IMR-90 (cell line): ENCODE data around the gene YTHDC2. TPM values are rescaled to one million over a fixed set of nuclear protein-coding genes. Genes with fewer than 3 reads are reported as not detected.

Source experiments
- ATAC-seq: fragments of 200-7000 bp; cut with Tn5 transposase; 2 replicates; pipeline ENCODE4 v1.9.1; 2020; ENCODE audit warnings: low read depth, mild to moderate bottlenecking, moderate library complexity
- BruUV-seq: library from RNA; stranded (reverse); fragments of 400-500 nt; replicated peaks from 2 replicates; lab custom pipeline; 2021; lab: Mats Ljungman, UMichigan
- CTCF ChIA-PET: fragments of 300-600 bp; formaldehyde crosslinking; extraction: SDS; loops from one replicate; lab custom pipeline; 2021; ENCODE audit warnings: antibody characterized with exemption; lab: Yijun Ruan, JAX
- POLR2A ChIA-PET: fragments of 300-600 bp; sonication (Branson Sonifier 250); formaldehyde crosslinking; loops from one replicate; lab custom pipeline; 2022; ENCODE audit warnings: antibody characterized with exemption; ENCODE audit not compliant: unreplicated experiment; lab: Charles Lee
- DNase-seq: peaks from one replicate; pipeline ENCODE4 v3.0.0; 2013
- H2AFZ ChIP-seq: replicated peaks from 2 replicates; pipeline ENCODE3; 2013; ENCODE audit warnings: low read length, mild to moderate bottlenecking; ENCODE audit not compliant: poor library complexity
- H2AK5ac ChIP-seq: 2 replicates; pipeline ENCODE4 v1.6.1; 2013; ENCODE audit warnings: low read depth, low read length, inconsistent platforms
- H2AK9ac ChIP-seq: replicated peaks from 2 replicates; pipeline ENCODE3; 2013; ENCODE audit warnings: mild to moderate bottlenecking, low read depth, low read length, moderate library complexity; ENCODE audit not compliant: poor library complexity
- H2BK120ac ChIP-seq: 2 replicates; pipeline ENCODE4 v1.6.1; 2013; ENCODE audit warnings: low read depth, low read length, inconsistent platforms
- H2BK15ac ChIP-seq: 3 replicates; pipeline ENCODE4 v1.6.1; 2013; ENCODE audit warnings: low read depth, low read length, inconsistent platforms
- H2BK20ac ChIP-seq: 2 replicates; pipeline ENCODE4 v1.6.1; 2013; ENCODE audit warnings: low read depth, mild to moderate bottlenecking, inconsistent platforms, low read length, moderate library complexity
- H2BK5ac ChIP-seq: 2 replicates; pipeline ENCODE4 v1.6.1; 2013; ENCODE audit warnings: mild to moderate bottlenecking, low read depth, low read length, inconsistent platforms; ENCODE audit not compliant: poor library complexity, severe bottlenecking
- H3K14ac ChIP-seq: replicated peaks from 2 replicates; pipeline ENCODE4 v1.6.1; 2013; ENCODE audit warnings: low read depth, low read length, inconsistent platforms
- H3K18ac ChIP-seq: 2 replicates; pipeline ENCODE4 v1.6.1; 2013; ENCODE audit warnings: low read depth, low read length, control low read depth
- H3K23ac ChIP-seq: 2 replicates; pipeline ENCODE4 v1.6.1; 2013; ENCODE audit warnings: low read depth, low read length, inconsistent platforms
- H3K27ac ChIP-seq: 2 replicates; pipeline ENCODE4 v1.5.1; 2013; ENCODE audit warnings: mild to moderate bottlenecking, control low read depth, low read length; ENCODE audit not compliant: insufficient read depth
- H3K27me3 ChIP-seq: 2 replicates; pipeline ENCODE4 v1.6.1; 2013; ENCODE audit warnings: low read length; ENCODE audit not compliant: control insufficient read depth, insufficient read depth
- H3K36me3 ChIP-seq: 2 replicates; pipeline ENCODE4 v1.6.1; 2013; ENCODE audit warnings: low read length, mixed read lengths; ENCODE audit not compliant: control insufficient read depth, insufficient read depth
- H3K4ac ChIP-seq: 2 replicates; pipeline ENCODE4 v1.6.1; 2013; ENCODE audit warnings: low read depth, low read length, inconsistent platforms
- H3K4me1 ChIP-seq: 2 replicates; pipeline ENCODE4 v1.6.1; 2013; ENCODE audit warnings: low read length, mixed read lengths; ENCODE audit not compliant: control insufficient read depth, insufficient read depth
- H3K4me2 ChIP-seq: 2 replicates; pipeline ENCODE4 v1.6.1; 2013; ENCODE audit warnings: low read depth, mild to moderate bottlenecking, control low read depth, low read length, moderate library complexity
- H3K4me3 ChIP-seq: 2 replicates; pipeline ENCODE4 v1.5.1; 2013; ENCODE audit warnings: low read depth, mild to moderate bottlenecking, control low read depth, low read length, moderate library complexity; ENCODE audit not compliant: insufficient read depth
- H3K56ac ChIP-seq: 2 replicates; pipeline ENCODE4 v1.6.1; 2013; ENCODE audit warnings: low read length, inconsistent platforms; ENCODE audit not compliant: insufficient read depth; ENCODE audit errors: extremely low read depth
- H3K79me1 ChIP-seq, 2 experiments: 2 replicates each; pipeline ENCODE4 v1.6.1; 2013; ENCODE audit warnings: low read length in 2 of 2, inconsistent platforms in 1 of 2, low read depth in 1 of 2
- H3K9ac ChIP-seq: 2 replicates; pipeline ENCODE4 v1.6.1; 2013; ENCODE audit warnings: low read depth, low read length, control low read depth
- H3K9me1 ChIP-seq: 2 replicates; pipeline ENCODE4 v1.6.1; 2013; ENCODE audit warnings: low read length, inconsistent platforms; ENCODE audit not compliant: insufficient read depth
- H3K9me3 ChIP-seq: 2 replicates; pipeline ENCODE4 v1.6.1; 2013; ENCODE audit warnings: low read length; ENCODE audit not compliant: control insufficient read depth, insufficient read depth
- H4K20me1 ChIP-seq: 2 replicates; pipeline ENCODE4 v1.6.1; 2013; ENCODE audit warnings: low read length, inconsistent platforms; ENCODE audit not compliant: insufficient read depth
- H4K5ac ChIP-seq: 2 replicates; pipeline ENCODE4 v1.6.1; 2013; ENCODE audit warnings: mild to moderate bottlenecking, low read depth, low read length, control low read depth
- H4K8ac ChIP-seq, 2 experiments: 2 replicates each; pipeline ENCODE4 v1.6.1; 2013; ENCODE audit warnings: low read depth in 2 of 2, low read length in 2 of 2, control low read depth in 1 of 2, inconsistent platforms in 1 of 2
- H4K91ac ChIP-seq: 2 replicates; pipeline ENCODE4 v1.6.1; 2013; ENCODE audit warnings: low read depth, low read length, inconsistent platforms; ENCODE audit not compliant: insufficient read depth
- BHLHE40 ChIP-seq: fragments of 150-350 bp; IDR thresholded peaks from 2 replicates; pipeline ENCODE4 v1.6.1; 2016; ENCODE audit warnings: mild to moderate bottlenecking, low read depth, low read length
- CEBPB ChIP-seq: IDR thresholded peaks from 2 replicates; pipeline ENCODE4 v1.6.1; 2012; ENCODE audit warnings: low read depth, low read length, improper control_type of control experiment
- FOS ChIP-seq: fragments of 150-350 bp; IDR thresholded peaks from 2 replicates; pipeline ENCODE4 v1.6.1; 2016; ENCODE audit warnings: low read depth, low read length
- MAFK ChIP-seq: IDR thresholded peaks from 2 replicates; pipeline ENCODE4 v1.6.1; 2012; ENCODE audit warnings: low read depth, low read length, improper control_type of control experiment
- MAZ ChIP-seq: IDR thresholded peaks from 2 replicates; pipeline ENCODE4 v1.6.1; 2012; ENCODE audit warnings: low read depth, mild to moderate bottlenecking, low read length, improper control_type of control experiment, moderate library complexity, borderline replicate concordance
- MXI1 ChIP-seq: IDR thresholded peaks from 2 replicates; pipeline ENCODE4 v1.6.1; 2012; ENCODE audit warnings: low read depth, mild to moderate bottlenecking, low read length, moderate library complexity, borderline replicate concordance
- RAD21 ChIP-seq: IDR thresholded peaks from 2 replicates; pipeline ENCODE4 v1.6.1; 2012; ENCODE audit warnings: low read length, improper control_type of control experiment
- RCOR1 ChIP-seq: IDR thresholded peaks from 2 replicates; pipeline ENCODE4 v1.6.1; 2012; ENCODE audit warnings: mild to moderate bottlenecking, low read length, improper control_type of control experiment; ENCODE audit not compliant: insufficient replicate concordance
- RFX5 ChIP-seq: IDR thresholded peaks from 2 replicates; pipeline ENCODE4 v1.8.0; 2012; ENCODE audit warnings: low read depth, mild to moderate bottlenecking, low read length, moderate library complexity
- WGBS, 2 experiments: methylation state at CpG; one replicate each; pipeline versions ENCODE4 v1.1.5 to v1.1.7; 2013; ENCODE audit warnings: missing lambda C conversion rate in 2 of 2; ENCODE audit not compliant: insufficient read length in 1 of 2; ENCODE audit errors: extremely low coverage in 2 of 2; 5-methylcytosine and 5-hydroxymethylcytosine counted together
- dilution Hi-C: fragments of 300-500 bp; cut with HindIII; formaldehyde crosslinking; loops from one replicate; pipeline ENCODE4 v1.14.3; 2018; ENCODE audit warnings: low sequenced_read_pairs; ENCODE audit not compliant: unreplicated experiment
- in situ Hi-C: fragments of 300-500 bp; cut with MboI; formaldehyde crosslinking; loops from 3 replicates; pipeline ENCODE4 v1.14.3; 2019; ENCODE audit warnings: low sequenced_read_pairs, inconsistent platforms, mixed read lengths
- intact Hi-C: fragments of 100-400 bp; cut with micrococcal nuclease; formaldehyde crosslinking; loops from 2 replicates; pipeline ENCODE4 v1.10.0; 2022
- polyA plus RNA-seq, 3 experiments: library from polyadenylated mRNA; depleted of rRNA; stranded (reverse); fragments of >200 nt; gene quantifications; 2 replicates each; pipeline ENCODE4 v1.2.3, GENCODE V29; 2012; ENCODE audit warnings: low replicate concordance in 1 of 3
- total RNA-seq: library from RNA; depleted of rRNA; stranded (reverse); fragments of >200 nt; gene quantifications from 2 replicates; pipeline ENCODE4 v1.2.3, GENCODE V29; 2012
- TF ChIP-seq, protein P1 (sequence below): conservative IDR thresholded peaks from 2 replicates; pipeline ENCODE4 v1.5.1; 2012; ENCODE audit warnings: mild to moderate bottlenecking, low read depth, low read length, improper control_type of control experiment

The YTHDC2 gene
- total and polyA plus RNA-seq, 2 of the 4 experiments (the other 2 are of a cell fraction), result 6.5 to 13.4 TPM

DNA sequence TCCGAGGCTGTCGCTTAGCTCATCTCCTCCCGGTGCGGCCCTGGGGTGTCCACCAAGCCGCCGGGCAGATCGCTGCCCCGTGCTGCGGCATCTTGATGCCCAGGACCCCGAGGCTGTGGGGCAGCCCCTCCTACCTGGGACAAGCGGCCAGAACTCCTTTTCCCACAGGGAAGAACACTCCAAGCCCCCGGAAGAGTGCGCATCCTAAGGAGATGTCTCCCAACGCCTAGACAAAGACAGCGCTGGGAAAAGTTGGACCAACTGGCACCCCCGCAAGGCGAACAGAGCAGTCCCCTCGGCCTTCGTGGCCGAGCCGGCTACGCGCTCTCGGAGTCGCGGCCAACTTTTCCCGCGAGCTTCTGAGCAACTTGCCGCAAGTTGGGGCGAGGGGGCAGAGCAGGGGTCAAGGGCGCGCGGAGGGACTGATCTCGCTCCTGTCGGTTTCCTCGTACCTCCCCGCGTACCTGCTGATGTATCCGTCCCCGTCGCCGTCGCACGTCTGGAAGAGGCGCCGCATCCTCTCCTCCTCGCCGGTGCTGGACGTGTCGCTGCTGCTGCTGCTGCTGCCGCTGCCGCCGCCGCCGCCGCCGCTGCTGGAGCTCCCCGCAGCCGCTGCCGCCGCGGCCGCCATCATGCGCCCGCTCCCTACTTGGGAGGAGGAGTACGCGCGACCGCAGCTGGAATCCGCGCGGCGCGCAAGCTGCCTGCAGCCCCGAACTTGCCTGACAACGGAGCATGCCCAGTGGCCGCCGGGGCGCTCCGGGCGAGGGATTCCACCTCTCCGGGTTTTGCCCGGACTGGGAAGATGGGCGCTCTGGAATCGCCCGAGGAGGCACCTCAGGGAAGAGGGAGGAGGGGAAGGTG lies 25.5 kb upstream of the YTHDC2 start, which contains the start of gene MCC:
Gene MCC (minus strand): TSS at position 673 of the 864 bp plus-strand sequence.
- intact Hi-C loops (loop anchor here (2.0 kb wide), 1 partner anchor 105 kb away; no protein-coding TSS in a partner anchor), in situ Hi-C loops (no loop called here), dilution Hi-C loops (no loop called here)
- peak; percentile 93 for DNase-seq
- TF ChIP-seq, protein P1, sequence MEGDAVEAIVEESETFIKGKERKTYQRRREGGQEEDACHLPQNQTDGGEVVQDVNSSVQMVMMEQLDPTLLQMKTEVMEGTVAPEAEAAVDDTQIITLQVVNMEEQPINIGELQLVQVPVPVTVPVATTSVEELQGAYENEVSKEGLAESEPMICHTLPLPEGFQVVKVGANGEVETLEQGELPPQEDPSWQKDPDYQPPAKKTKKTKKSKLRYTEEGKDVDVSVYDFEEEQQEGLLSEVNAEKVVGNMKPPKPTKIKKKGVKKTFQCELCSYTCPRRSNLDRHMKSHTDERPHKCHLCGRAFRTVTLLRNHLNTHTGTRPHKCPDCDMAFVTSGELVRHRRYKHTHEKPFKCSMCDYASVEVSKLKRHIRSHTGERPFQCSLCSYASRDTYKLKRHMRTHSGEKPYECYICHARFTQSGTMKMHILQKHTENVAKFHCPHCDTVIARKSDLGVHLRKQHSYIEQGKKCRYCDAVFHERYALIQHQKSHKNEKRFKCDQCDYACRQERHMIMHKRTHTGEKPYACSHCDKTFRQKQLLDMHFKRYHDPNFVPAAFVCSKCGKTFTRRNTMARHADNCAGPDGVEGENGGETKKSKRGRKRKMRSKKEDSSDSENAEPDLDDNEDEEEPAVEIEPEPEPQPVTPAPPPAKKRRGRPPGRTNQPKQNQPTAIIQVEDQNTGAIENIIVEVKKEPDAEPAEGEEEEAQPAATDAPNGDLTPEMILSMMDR, result no peak
- peak; percentile 19; the same call in 1 of the 2 replicates for TF ChIP-seq BHLHE40
- no peak for TF ChIP-seq RCOR1
- peak; percentile 57; the same call in 1 of the 2 replicates for TF ChIP-seq MAZ
- no peak for TF ChIP-seq CEBPB
- 0 out of 2 replicates have a peak, but pooled peaks have one; percentile 44 for TF ChIP-seq RFX5
- no peak for TF ChIP-seq RAD21
- no peak for TF ChIP-seq FOS
- TF ChIP-seq MXI1, result 0 out of 2 replicates have a peak, but pooled peaks have one; percentile 42
- TF ChIP-seq MAFK, result no peak
- Histone ChIP-seq H3K27me3 (no peaks in the 10 kb centered on the region), H3K79me1 (peaks cover 0 to 11% of the 10 kb centered on the region in 2 experiments; a peak in 1 of 4 replicates), H2BK15ac (peak within 1 kb of the TSS; percentile 94; the same call in 2 of the 3 replicates), H2BK20ac (peak within 1 kb of the TSS; percentile 77), H3K4ac (peak within 1 kb of the TSS; percentile 85), H2AK9ac (peak within 1 kb of the TSS; percentile 89), H3K14ac (peak within 1 kb of the TSS; percentile 82), H4K20me1 (no peaks in the 10 kb centered on the region), H4K5ac (peak within 1 kb of the TSS; percentile 97), H3K9ac (peak within 1 kb of the TSS; percentile 86), H3K23ac (peak within 1 kb of the TSS; percentile 89), H4K8ac (peak within 1 kb of the TSS; percentile 60 to 88), H2BK5ac (peak within 1 kb of the TSS; percentile 94), H3K4me2 (peak within 1 kb of the TSS; percentile 91), H3K56ac (peak within 1 kb of the TSS; percentile 80), H3K36me3 (no peaks in the 10 kb centered on the region), H3K9me3 (peaks cover 6% of the 10 kb centered on the region), H3K27ac (peak within 1 kb of the TSS; percentile 82), H4K91ac (peak within 1 kb of the TSS; percentile 85), H3K9me1 (0 out of 2 replicates have a peak, but pooled peaks cover 3% of the 10 kb centered on the region), H2BK120ac (peak within 1 kb of the TSS; percentile 87), H2AFZ (peak within 1 kb of the TSS; percentile 99), H3K18ac (peak within 1 kb of the TSS; percentile 86), H3K4me1 (peaks cover 8% of the 10 kb centered on the region), H2AK5ac (peak within 1 kb of the TSS; percentile 87; the same call in 1 of the 2 replicates), H3K4me3 (peak within 1 kb of the TSS; percentile 86)
- 1% methylated on average over 26 of the region's 86 CpGs; no CpG with 5 or more reads in 1 of the 2 experiments for WGBS, 2 experiments
- BruUV-seq, result no TSS peak
- ATAC-seq, result peak; percentile 88
- POLR2A ChIA-PET, result interaction anchor here (0.8 kb wide), 1 partner anchor 398 kb away, joined by 3 read pairs; no protein-coding TSS in a partner anchor
- CTCF ChIA-PET, result interaction anchor here (0.5 to 2.1 kb wide), 4 partner anchors 12 to 1490 kb away, joined by 3 to 8 read pairs (median 5); no protein-coding TSS in a partner anchor
